ENCODE results near the gene CORO1C.

The CORO1C gene

GRCh38 chr12:108696111-108696995, 35.0 kb downstream of the CORO1C start:
- no peak for DNase-seq

DNA sequence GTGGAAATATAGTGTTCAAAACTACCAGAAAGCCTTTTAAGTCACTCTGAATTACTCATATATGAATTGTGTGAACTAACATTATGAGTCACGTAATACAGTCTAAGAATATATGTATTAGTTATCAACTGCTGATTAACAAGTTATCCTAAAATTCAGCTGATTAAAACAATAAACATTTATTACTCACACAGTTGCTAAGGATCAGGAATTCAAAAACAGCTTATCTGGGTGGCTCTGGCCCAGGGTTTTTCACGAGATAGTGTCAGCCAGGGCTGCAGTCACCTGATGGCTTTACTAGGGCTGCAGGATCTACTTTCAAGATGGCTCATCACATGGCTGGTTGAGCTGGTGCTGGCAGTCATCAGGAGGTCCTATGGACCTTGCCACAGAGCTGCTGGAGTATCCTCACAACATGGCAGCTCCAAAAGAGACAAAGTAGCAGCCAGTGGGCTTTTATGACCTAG, 36.5 kb downstream of the CORO1C start:
- DNase-seq: no peak

DNA sequence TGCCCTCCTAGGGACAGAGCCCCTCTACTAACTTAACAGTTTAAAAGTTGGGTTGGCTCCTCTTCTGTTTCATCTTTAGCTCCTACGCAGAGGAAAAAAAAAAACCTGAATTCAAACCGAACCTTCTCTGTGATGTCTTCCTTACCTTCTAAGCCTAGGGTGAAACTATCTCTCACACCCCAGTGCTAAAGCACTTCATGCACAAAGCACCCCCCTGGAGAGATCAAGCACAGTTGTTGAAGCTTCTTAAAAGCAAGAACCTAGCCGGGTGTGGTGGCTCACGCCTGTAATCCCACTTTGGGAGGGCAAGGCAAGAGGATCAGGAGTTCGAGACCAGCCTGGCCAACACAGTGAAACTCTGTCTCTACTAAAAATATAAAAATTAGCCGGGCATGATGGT, 37.6 kb downstream of the CORO1C start:
- DNase-seq: no peak

DNA sequence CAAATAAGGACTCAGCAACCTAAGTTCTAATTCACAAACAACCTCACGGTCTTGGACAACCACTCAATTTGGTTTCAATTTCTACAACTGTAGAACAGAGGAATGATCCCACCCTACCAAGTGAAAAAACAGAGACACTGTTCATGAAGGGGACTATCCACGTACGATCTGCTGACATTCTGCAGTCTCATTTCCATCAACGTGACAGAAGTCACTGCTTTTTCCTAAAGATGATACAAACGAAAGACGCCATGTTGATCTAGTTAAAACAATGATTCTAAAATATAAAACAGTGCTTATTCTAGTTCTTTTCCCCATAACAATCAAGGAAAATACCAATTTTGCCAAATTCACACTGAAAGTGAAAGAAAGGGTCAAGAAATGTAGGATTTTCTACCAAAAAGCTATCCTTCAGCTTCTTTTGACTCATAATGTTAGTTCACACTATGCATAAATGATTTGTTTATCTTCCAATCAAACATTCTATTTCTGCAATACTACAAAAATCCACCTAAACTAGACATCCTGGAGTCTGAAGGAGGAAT, 38.1 kb downstream of the CORO1C start:
- DNase-seq: no peak

- no peak for DNase-seq
These were observed 39.1 kb downstream of the CORO1C start for GRCh38 chr12:108691998-108692808.

- peak; percentile 65 for DNase-seq
These were observed 39.9 kb downstream of the CORO1C start for GRCh38 chr12:108691175-108691997.

DNA sequence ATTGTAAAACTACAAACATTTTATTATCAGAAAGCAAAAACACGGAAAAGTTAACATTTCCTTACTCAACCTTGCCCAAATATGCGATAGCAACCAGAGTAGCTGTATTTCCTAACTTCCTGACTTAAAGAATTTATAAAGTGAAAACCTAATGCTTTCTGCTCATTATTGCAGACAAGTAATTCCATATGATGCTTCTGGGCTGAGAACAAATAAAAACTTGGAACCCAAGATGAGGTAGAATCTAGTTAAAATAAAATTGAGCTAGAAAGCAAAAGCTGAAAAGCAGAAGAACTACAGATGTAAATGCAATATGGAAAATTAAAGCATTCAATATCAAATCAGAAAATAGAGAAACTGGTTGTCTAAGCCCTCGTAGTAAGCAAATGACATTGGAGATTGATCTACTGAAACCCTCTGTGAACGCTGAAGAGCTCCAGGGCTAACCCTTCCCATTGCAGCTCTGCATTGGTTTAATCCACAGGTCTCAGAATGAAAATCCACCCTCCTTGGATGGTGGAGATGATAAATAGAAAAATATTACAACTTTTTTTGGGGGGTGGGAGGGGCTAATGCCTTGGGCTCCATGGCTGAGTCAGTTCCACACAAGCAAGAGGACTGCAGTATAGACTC, 40.7 kb downstream of the CORO1C start:
- no peak for DNase-seq

DNA sequence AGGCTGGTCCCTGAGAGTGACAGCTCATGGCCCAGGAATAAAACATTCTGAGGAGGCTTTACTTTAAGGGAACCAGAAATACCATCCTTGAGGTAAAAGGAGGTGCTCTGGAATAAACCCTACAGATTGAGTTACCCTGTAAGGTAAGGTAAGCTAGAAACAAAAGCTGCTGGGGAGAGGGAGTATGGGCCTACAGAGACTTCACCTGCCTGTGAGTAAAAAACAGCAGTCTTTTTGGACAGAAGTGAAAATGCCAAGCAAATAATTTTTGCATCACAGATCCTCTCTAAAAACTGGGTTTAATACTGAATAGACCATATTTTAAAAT, 41.2 kb downstream of the CORO1C start:
- DNase-seq: no peak

DNA sequence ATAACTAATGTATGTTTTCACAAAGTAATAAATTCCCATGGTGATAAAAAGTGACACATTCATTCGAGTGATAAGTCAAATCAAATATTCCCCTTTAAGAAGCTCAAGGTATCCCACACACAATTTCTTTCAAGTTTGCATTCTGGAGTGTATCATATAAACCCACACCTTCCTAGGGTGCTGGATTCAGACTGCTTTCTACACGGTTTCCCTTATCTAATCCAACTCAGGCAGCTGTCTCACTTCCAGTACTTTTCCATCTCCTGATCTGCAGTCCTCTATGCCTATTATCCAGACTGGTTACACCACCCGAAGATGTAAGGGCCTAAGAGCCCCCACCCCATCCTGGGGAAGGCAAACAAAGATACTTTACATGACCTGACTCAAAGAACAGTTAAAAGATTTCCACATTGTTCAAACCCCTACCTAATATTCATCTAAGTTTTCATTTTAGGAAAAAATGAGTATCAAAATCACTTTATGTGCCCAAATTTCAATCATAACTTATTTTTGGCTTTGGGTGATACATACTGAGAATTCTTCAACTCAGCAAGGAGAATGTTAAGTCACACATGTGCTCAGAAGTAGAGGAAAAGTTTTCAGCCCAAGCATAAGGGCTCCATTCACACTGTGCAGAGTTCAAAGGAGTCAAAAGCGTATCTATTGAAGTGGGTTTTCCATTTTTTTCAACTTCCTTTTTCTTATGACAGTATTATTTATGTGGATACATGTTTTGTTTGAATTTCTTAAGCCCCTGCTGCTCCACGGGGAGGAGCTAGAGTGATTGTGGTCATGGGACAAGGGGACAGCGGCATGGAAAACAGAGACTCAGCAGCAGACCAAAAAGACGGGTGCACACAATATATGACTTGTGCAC, 41.8 kb downstream of the CORO1C start:
- DNase-seq: peak; percentile 36

DNA sequence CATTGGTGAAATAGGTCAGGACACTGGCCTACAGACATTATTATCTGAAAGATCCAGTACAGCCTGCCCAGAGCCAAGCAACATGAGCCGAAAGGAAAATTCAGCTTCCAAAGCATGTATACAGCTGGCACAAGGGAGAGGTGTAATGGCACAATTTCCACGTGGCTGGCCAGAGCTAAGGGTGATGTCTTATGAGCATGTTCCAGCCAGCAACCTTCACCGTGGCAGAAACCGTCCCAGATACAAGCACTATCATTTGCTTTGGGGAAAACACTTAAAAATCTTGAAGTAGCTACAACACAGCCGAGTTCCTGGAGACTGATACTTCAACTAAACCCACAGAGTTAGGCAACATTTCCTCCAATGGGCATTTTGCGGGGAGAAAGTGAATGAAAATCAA, 44.5 kb downstream of the CORO1C start:
- no peak for DNase-seq

DNA sequence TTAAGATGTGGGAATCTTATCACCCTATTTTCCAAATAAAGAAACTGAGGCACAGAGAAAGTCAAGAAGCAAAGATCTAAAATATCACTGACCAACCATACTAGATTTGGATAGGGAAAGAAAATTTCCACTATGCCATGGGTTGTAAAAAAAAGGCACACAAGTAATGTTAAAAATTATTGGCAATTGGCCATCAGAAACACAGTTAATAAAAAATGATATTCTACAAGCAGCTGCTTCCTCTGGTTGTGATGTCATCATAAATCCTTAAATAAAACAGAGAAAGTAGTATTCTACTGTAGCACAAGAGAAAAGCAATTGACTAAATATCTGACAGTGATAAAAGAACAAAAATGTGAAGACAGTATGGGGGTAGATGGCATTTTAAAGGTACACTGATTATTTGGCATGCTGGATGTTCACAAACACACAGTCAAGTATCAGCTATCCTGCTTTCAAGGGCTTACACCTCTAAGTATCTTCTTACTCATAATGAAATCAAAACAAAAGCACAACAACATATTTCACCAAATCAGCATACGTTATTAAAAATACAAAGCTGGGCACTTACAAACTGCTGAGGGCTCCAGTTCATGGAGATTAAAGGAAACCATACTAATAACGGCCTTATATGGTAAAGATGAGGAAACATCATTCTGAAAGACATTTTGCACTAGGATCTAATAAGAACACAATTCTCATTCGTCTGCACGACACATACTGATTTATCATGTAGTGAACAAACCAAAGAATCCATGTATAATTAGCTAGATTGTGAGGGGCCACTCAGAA, 45.7 kb downstream of the CORO1C start:
- DNase-seq: no peak

GRCh38 chr12:108683906-108684556, 47.3 kb downstream of the CORO1C start:
- DNase-seq: no peak

DNA sequence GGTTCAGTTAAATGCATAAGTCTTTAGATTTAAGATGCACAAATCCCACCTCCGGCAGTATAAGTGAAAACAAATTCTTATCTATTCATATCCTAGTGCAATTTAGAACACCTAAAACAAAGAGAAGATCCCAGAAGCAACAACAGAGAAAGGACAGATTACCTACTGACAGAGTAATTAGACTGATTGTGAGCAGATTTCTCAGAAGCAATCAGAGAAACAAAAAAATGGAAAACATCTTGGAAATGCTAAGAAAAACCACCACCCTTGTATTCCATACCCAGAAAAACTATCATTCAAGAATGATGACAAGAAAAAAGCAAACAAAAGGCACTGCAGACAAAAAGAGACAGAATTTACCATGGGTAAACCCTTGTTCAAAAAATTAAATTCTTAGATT, 50.0 kb downstream of the CORO1C start:
- DNase-seq: no peak

- DNase-seq: no peak
These were observed 52.1 kb downstream of the CORO1C start for GRCh38 chr12:108679106-108679681.

- DNase-seq: no peak
These were observed 53.1 kb downstream of the CORO1C start for GRCh38 chr12:108678104-108678730.

- no peak for DNase-seq
These were observed 53.9 kb downstream of the CORO1C start for GRCh38 chr12:108677381-108677780.

- no peak for DNase-seq
These were observed 54.6 kb downstream of the CORO1C start for GRCh38 chr12:108676707-108677106.

DNA sequence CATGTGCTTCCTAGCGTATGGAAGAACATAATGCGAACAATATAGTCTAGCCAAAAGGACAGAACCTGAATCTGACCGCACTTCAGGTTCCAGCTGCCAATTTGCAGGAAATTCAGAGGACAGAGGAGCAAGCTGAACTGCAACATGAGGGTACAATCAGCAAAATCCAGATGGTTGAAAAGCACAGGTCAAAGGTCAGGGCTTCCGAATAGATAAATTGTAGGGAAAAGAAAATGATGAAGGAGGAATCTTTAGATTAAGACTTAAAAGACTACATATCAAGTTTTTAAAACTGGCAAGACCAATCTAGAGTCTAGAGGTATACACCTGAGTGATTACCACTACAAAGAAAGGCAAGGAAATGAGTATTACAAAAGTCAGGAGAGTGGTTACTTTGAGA, 55.5 kb downstream of the CORO1C start:
- no peak for DNase-seq

- no peak for DNase-seq
These were observed 59.3 kb downstream of the CORO1C start for GRCh38 chr12:108672054-108672453.
